NCI-H1417 (cell line): ENCODE measurements around the gene GGNBP2.

ENCODE experiments used
- DNase-seq, 3 experiments: peaks; one replicate each; lab custom pipeline; 2025; lab: John Stamatoyannopoulos, UW

The GGNBP2 gene

GRCh38 chr17:36550491-36551417 is 6.0 kb downstream of the GGNBP2 start:
- DNase-seq, result no peak

- no peak for DNase-seq
Observed at GRCh38 chr17:36553459-36553858, 8.7 kb downstream of the GGNBP2 start.

- DNase-seq, result no peak
Observed at GRCh38 chr17:36566081-36566480, 21.4 kb downstream of the GGNBP2 start.

GRCh38 chr17:36575028-36575427 is 30.3 kb downstream of the GGNBP2 start:
- no peak for DNase-seq

- no peak for DNase-seq
Observed at GRCh38 chr17:36576793-36577192, 32.1 kb downstream of the GGNBP2 start.

GRCh38 chr17:36578671-36579070 is 34.0 kb downstream of the GGNBP2 start:
- DNase-seq, result no peak

- DNase-seq, result no peak
Observed at GRCh38 chr17:36583787-36584186, 39.1 kb downstream of the GGNBP2 start.

GRCh38 chr17:36586138-36586537 is 41.4 kb downstream of the GGNBP2 start:
- no peak for DNase-seq

- DNase-seq, result no peak
Observed at GRCh38 chr17:36590082-36590481, 45.4 kb downstream of the GGNBP2 start.

GRCh38 chr17:36591434-36592315 is 47.0 kb downstream of the GGNBP2 start, which contains the start of gene DHRS11:
DHRS11 (plus strand) TSS chr17:36591879; CDS start chr17:36592010, 131 bp downstream.
- DNase-seq, result peak; percentile 79 to 85 (median 81)

- peak in 2 of 3 experiments; percentile 30 to 46 for DNase-seq
Observed at GRCh38 chr17:36592316-36592715, 47.6 kb downstream of the GGNBP2 start.

- DNase-seq, result no peak
Observed at GRCh38 chr17:36592716-36593321, 48.1 kb downstream of the GGNBP2 start.

GRCh38 chr17:36593656-36594316 is 49.1 kb downstream of the GGNBP2 start:
- DNase-seq, result no peak

- no peak for DNase-seq
Observed at GRCh38 chr17:36594626-36595401, 50.1 kb downstream of the GGNBP2 start.

- DNase-seq, result no peak
Observed at GRCh38 chr17:36597226-36597625, 52.5 kb downstream of the GGNBP2 start.

- no peak for DNase-seq
Observed at GRCh38 chr17:36597866-36598777, 53.4 kb downstream of the GGNBP2 start.

- DNase-seq, result no peak
Observed at GRCh38 chr17:36598951-36599401, 54.3 kb downstream of the GGNBP2 start.

- no peak for DNase-seq
Observed at GRCh38 chr17:36599546-36600250, 55.0 kb downstream of the GGNBP2 start.

GRCh38 chr17:36600465-36600864 is 55.7 kb downstream of the GGNBP2 start:
- DNase-seq, result no peak
